ENCODE data around the gene FGFBP1. TPM values are rescaled to one million over a fixed set of nuclear protein-coding genes. Genes with fewer than 3 reads are reported as not detected.

FGFBP1 gene
- total RNA-seq, 1 experiment from 2014 or later, result 133 TPM

GRCh38 chr4:15897577-15897976 is 41.0 kb downstream of the FGFBP1 start:
- peak; percentile 61 for ATAC-seq
- Histone ChIP-seq H3K9ac (ENCODE audit: low read length) (peak overlapping the region; percentile 67), H3K9me2 (replicated peaks; ENCODE audit: low read length) (no peaks in the 10 kb centered on the region), H3K4me1 (ENCODE audit: insufficient read depth, low read length) (peaks cover 60% of the 10 kb centered on the region), H3K4me3 (ENCODE audit: low read length) (no peak overlapping the region), H3K36me3 (ENCODE audit: low read depth, low read length) (no peaks in the 10 kb centered on the region), H3K27ac (ENCODE audit: low read length) (peak overlapping the region; percentile 92), H3K4me2 (ENCODE audit: low read length) (0 out of 2 replicates have a peak overlapping the region, but pooled peaks have one; percentile 20), H3K79me2 (ENCODE audit: low read length) (no peaks in the 10 kb centered on the region), H4K20me1 (ENCODE audit: low read length) (no peaks in the 10 kb centered on the region), H3F3A (ENCODE audit: low read length, unreplicated experiment) (no peaks in the 10 kb centered on the region), H3K27me3 (ENCODE audit: low read length) (no peaks in the 10 kb centered on the region), H3K9me3 (ENCODE audit: low read length) (no peaks in the 10 kb centered on the region), H2AFZ (ENCODE audit: low read length) (no peak overlapping the region)
- ChIA-PET CTCF (no interaction called here), POLR2A (ENCODE audit: unreplicated experiment) (no interaction called here)
- DNase-seq, result peak; percentile 65
- intact Hi-C loops (cut with micrococcal nuclease), result no loop called here
- BruUV-seq (replicated peaks), result no TSS peak
- TF ChIP-seq CTCF (conservative IDR thresholded peaks at IDR 0.05; ENCODE audit: low read depth, low read length), result no peak
- no peak for TF ChIP-seq EZH2phosphoT487 (IDR thresholded peaks at IDR 0.05; ENCODE audit: borderline replicate concordance, low read length)
- TF ChIP-seq EZH2 (IDR thresholded peaks at IDR 0.05; ENCODE audit: low read length, unreplicated experiment), result no peak

GRCh38 chr4:15894921-15895916 is 43.3 kb downstream of the FGFBP1 start:
- DNase-seq (peak; percentile 33), ATAC-seq (peak; percentile 6; the same call in 1 of the 2 replicates)
- no TSS peak for BruUV-seq (replicated peaks)
- H3K36me3 ChIP-seq (ENCODE audit: low read depth, low read length), result no peaks in the 10 kb centered on the region
- TF ChIP-seq CTCF (conservative IDR thresholded peaks at IDR 0.05; ENCODE audit: low read depth, low read length) (no peak), EZH2 (IDR thresholded peaks at IDR 0.05; ENCODE audit: low read length, unreplicated experiment) (no peak), EZH2phosphoT487 (IDR thresholded peaks at IDR 0.05; ENCODE audit: borderline replicate concordance, low read length) (no peak)
- H3F3A ChIP-seq (ENCODE audit: low read length, unreplicated experiment), result no peaks in the 10 kb centered on the region
- intact Hi-C loops (cut with micrococcal nuclease), result loop anchor here (1.0 kb wide), 1 partner anchor 18 kb away; no protein-coding TSS in a partner anchor
- no peaks in the 10 kb centered on the region for H3K9me3 ChIP-seq (ENCODE audit: low read length)
- H3K79me2 ChIP-seq (ENCODE audit: low read length), result no peaks in the 10 kb centered on the region
- H3K9me2 ChIP-seq (replicated peaks; ENCODE audit: low read length), result no peaks in the 10 kb centered on the region
- H2AFZ ChIP-seq (ENCODE audit: low read length), result no peak overlapping the region
- H3K4me1 ChIP-seq (ENCODE audit: insufficient read depth, low read length), result peaks cover 60% of the 10 kb centered on the region
- H3K27ac ChIP-seq (ENCODE audit: low read length), result peak overlapping the region; percentile 98
- ChIA-PET CTCF (no interaction called here), POLR2A (ENCODE audit: unreplicated experiment) (no interaction called here)
- peak overlapping the region; percentile 65 for H3K4me2 ChIP-seq (ENCODE audit: low read length)
- H3K27me3 ChIP-seq (ENCODE audit: low read length), result no peaks in the 10 kb centered on the region
- H3K4me3 ChIP-seq (ENCODE audit: low read length), result no peak overlapping the region
- H4K20me1 ChIP-seq (ENCODE audit: low read length), result no peaks in the 10 kb centered on the region
- peak overlapping the region; percentile 86 for H3K9ac ChIP-seq (ENCODE audit: low read length)

GRCh38 chr4:15894393-15894792 is 44.1 kb downstream of the FGFBP1 start:
- Histone ChIP-seq H3K4me1 (ENCODE audit: insufficient read depth, low read length) (peaks cover 58% of the 10 kb centered on the region), H3K27ac (ENCODE audit: low read length) (peak overlapping the region; percentile 98), H2AFZ (ENCODE audit: low read length) (no peak overlapping the region), H3K9me2 (replicated peaks; ENCODE audit: low read length) (no peaks in the 10 kb centered on the region), H3K9ac (ENCODE audit: low read length) (peak overlapping the region; percentile 86), H3K36me3 (ENCODE audit: low read depth, low read length) (no peaks in the 10 kb centered on the region), H3K4me2 (ENCODE audit: low read length) (peak overlapping the region; percentile 65), H3F3A (ENCODE audit: low read length, unreplicated experiment) (no peaks in the 10 kb centered on the region), H3K79me2 (ENCODE audit: low read length) (no peaks in the 10 kb centered on the region), H3K9me3 (ENCODE audit: low read length) (no peaks in the 10 kb centered on the region), H4K20me1 (ENCODE audit: low read length) (no peaks in the 10 kb centered on the region), H3K27me3 (ENCODE audit: low read length) (no peaks in the 10 kb centered on the region), H3K4me3 (ENCODE audit: low read length) (no peak overlapping the region)
- TSS peak; percentile 89 for BruUV-seq (replicated peaks)
- intact Hi-C loops (cut with micrococcal nuclease), result loop anchor here (1.0 kb wide), 1 partner anchor 19 kb away; no protein-coding TSS in a partner anchor
- TF ChIP-seq EZH2phosphoT487 (IDR thresholded peaks at IDR 0.05; ENCODE audit: borderline replicate concordance, low read length), result no peak
- TF ChIP-seq CTCF (conservative IDR thresholded peaks at IDR 0.05; ENCODE audit: low read depth, low read length), result no peak
- TF ChIP-seq EZH2 (IDR thresholded peaks at IDR 0.05; ENCODE audit: low read length, unreplicated experiment), result no peak
- POLR2A ChIA-PET (ENCODE audit: unreplicated experiment), result no interaction called here
- CTCF ChIA-PET, result no interaction called here
- ATAC-seq, result peak; percentile 42
- peak; percentile 61 for DNase-seq
